T-helper 1 cell treated with Interleukin-12 subunit alpha and Interleukin-12 subunit beta and Interleukin-4 antibody, amounts not matched to agents 30 μg/mL and 1 μg/mL, for 36 hours (primary cell): ENCODE data around the gene FAM107B.
A peak's percentile ranks its signal among the peaks of the same experiment; 100 is the strongest.
"Not testable (repeated sequence)": the region's sequence is repeated elsewhere in the genome, so short reads cannot be mapped to it uniquely, and the experiment has no call there.

Experiments
- H3K27ac Mint-ChIP-seq: one replicate; pipeline ENCODE4 v1.8.0; 2021; ENCODE audit warnings: mild to moderate bottlenecking, mixed read lengths
- H3K27me3 Mint-ChIP-seq: one replicate; pipeline ENCODE4 v1.8.0; 2021; ENCODE audit warnings: low read depth, mixed read lengths
- H3K36me3 Mint-ChIP-seq: one replicate; pipeline ENCODE4 v1.8.0; 2021; ENCODE audit warnings: low read depth, mixed read lengths
- H3K4me1 Mint-ChIP-seq: one replicate; pipeline ENCODE4 v1.8.0; 2021; ENCODE audit warnings: low read depth, mixed read lengths
- H3K4me3 Mint-ChIP-seq: one replicate; pipeline ENCODE4 v1.8.0; 2021; ENCODE audit warnings: mild to moderate bottlenecking, moderate library complexity, mixed read lengths
- H3K9me3 Mint-ChIP-seq: one replicate; pipeline ENCODE4 v1.8.0; 2021; ENCODE audit warnings: mixed read lengths

FAM107B gene

DNA sequence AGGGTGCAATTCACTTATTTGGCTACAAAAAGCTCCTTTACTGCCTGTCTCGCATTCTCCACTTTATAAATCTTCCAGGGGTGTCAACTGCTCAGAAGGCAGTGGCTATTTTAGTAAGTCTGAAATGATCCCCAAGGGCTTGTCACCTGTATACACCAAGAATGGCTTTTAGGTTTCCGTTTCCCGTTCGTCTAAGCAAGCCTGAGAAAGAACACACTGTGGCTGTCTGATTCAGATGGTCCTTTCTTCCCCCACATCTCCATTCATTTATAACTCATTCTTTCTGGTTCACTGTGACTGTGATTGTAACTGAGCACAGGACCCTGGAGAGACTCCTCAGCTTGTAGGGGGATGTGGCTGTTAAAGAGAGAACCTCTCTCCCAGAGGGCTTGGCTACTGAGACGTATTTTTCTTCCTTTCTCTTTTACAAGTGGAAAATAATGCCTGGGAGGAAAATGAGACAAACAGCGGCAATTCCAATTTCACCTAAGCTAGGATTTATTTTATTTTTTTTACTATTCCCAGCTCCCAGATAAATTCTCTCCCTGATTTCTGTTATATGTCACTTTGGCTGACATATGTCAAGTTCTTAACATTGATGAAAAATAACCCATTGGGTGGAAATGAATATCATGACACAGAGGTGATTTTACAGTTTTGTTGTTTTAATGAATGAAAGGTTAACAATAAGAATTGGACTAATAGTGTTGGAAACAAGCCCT lies 129.3 kb downstream of the FAM107B start:
- Mint-ChIP-seq H3K4me1 (peaks cover 41% of the 10 kb centered on the region), H3K36me3 (peaks cover 7% of the 10 kb centered on the region), H3K27me3 (no peaks in the 10 kb centered on the region), H3K4me3 (no peak overlapping the region), H3K27ac (peak overlapping the region; percentile 44), H3K9me3 (peaks cover 7% of the 10 kb centered on the region)

DNA sequence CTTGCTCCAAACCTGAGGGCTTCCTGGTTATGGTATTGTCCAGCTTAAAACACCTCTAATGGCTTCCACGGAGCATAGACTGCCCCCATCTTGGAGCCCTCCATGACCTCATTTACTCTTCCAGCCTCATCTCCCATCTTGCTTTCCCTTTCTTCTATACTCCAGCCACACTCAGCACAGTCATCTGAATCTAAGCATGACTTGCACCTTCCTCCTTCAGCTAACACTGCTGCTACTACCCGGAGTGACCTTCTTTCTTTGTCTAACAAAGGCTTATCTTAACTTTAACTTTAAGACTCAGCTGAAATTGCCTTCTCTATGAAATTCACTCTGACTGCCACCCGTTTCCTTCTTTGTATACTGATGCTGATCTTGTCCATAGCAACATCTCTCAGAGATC lies 135.1 kb downstream of the FAM107B start:
- peaks cover 4% of the 10 kb centered on the region for H3K27me3 Mint-ChIP-seq
- no peak overlapping the region for H3K4me3 Mint-ChIP-seq
- H3K9me3 Mint-ChIP-seq: peaks cover 12% of the 10 kb centered on the region
- H3K4me1 Mint-ChIP-seq: peaks cover 6% of the 10 kb centered on the region
- H3K36me3 Mint-ChIP-seq: peaks cover 11% of the 10 kb centered on the region
- H3K27ac Mint-ChIP-seq: no peak overlapping the region

DNA sequence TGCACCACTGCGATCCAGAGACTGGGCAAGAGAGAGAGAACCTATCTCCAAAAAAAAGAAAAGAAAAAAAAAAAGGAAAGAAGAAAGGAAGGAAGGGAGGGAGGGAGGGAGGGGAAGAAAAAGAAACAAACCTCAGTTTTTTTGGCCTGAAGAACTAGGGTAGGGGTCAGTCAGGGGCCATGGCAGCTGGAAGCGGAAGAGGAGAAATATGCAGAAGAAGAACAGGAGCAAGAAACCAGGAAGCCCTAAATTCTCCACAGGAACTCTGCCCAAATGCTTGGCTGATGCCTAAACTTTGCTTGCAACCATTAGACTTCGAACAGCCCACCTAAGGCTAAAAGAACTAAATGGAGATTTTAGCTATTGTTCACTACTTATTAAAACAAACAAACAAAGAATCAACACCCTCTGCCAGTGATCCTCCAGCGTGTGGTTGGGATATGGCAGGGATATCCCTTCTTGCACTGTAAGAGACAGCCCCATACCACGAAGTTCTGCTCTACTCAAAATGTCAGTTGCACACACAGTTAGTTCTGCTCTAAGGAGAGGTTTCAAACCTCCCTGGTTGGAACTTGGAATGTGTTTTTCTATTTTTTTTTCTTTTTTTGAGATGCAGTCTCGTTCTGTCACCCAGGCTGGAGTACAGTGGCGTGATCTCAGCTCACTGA lies 139.5 kb downstream of the FAM107B start:
- peaks cover 8% of the 10 kb centered on the region for H3K4me1 Mint-ChIP-seq
- peaks cover 4% of the 10 kb centered on the region for H3K27me3 Mint-ChIP-seq
- H3K9me3 Mint-ChIP-seq: peaks cover 5% of the 10 kb centered on the region
- no peak overlapping the region for H3K27ac Mint-ChIP-seq
- no peak overlapping the region for H3K4me3 Mint-ChIP-seq
- H3K36me3 Mint-ChIP-seq: peaks cover 4% of the 10 kb centered on the region

DNA sequence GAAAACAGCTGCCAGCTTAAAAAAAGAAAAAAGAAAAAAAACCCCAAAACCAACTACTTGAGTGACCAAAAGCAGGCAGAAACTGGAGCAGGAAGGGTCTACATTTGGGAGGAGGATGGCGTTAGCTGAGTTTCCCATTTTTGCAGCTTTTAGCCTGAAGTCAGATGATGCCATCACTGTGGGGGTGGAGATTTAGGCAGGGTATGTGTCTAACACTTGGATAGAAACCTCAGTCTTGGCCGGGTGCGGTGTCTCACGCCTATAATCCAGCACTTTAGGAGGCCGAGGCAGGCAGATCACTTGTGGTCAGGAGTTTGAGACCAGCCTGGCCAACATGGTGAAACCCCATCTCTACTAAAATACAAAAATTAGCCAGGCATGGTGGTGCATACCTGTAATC lies 140.1 kb downstream of the FAM107B start:
- H3K4me1 Mint-ChIP-seq, H3K36me3 Mint-ChIP-seq, H3K9me3 Mint-ChIP-seq, H3K27ac Mint-ChIP-seq, H3K27me3 Mint-ChIP-seq, H3K4me3 Mint-ChIP-seq: not testable (repeated sequence)

DNA sequence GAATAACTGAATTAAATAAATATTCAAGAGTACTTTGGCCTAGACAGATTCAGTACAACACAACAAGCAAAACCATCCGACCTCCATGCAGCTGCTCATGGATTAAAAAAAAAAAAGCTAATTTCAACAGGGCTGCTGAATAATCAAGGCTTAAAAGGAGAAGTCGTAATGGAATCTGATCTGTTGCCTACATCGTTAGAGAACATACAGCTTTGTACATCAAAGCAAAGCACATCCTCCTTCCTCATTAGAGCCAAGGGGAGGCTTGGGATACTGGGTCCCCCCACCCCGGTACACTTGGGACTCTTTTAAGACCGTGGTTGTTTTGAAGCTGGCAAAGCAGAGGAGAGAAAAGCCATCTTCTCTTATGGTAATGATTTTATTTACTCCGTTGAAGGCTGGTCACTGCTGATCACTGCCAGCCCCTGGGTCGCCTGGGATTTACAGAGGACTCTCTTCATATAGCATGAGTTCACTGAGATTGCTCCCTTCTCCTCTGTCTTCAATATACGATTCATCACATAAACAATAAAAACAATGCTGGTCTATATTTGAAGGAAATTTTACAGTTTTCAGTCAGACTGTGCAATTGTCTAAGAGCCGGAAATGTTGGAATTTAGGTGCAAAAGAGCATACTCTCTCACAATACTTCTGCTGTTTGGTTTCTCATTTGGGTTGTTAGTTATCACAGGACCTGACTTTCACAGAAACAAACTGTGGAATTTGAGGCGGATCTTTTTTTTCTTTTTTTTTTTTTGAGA lies 148.8 kb downstream of the FAM107B start:
- peaks cover 6% of the 10 kb centered on the region for H3K4me1 Mint-ChIP-seq
- no peak overlapping the region for H3K4me3 Mint-ChIP-seq
- no peak overlapping the region for H3K27ac Mint-ChIP-seq
- H3K9me3 Mint-ChIP-seq: no peaks in the 10 kb centered on the region
- no peaks in the 10 kb centered on the region for H3K36me3 Mint-ChIP-seq
- H3K27me3 Mint-ChIP-seq: no peaks in the 10 kb centered on the region

DNA sequence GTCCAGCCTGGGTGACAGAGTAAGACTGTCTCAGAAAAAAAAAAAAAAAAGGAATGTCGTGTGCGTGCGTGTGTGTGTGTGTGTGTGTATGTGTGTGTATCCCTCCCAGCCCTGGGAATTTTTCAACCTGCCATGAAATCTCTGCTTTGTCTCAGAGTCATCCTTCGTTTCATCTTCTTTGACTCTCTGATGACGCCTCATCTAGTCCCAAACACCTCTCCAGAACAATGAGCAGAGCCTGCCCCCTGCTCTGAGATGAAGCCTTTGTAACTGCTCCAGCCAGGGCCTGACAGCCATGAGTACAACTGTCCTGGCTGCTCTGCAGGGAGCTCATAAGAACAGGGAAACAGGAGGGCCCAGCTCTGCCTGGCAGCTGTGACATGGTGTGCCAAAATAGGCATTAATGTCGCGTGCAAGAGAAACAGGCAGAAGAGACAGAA lies 149.5 kb downstream of the FAM107B start:
- Mint-ChIP-seq H3K4me3 (no peak overlapping the region), H3K36me3 (no peaks in the 10 kb centered on the region), H3K4me1 (peaks cover 6% of the 10 kb centered on the region), H3K27me3 (no peaks in the 10 kb centered on the region), H3K27ac (no peak overlapping the region), H3K9me3 (no peaks in the 10 kb centered on the region)

DNA sequence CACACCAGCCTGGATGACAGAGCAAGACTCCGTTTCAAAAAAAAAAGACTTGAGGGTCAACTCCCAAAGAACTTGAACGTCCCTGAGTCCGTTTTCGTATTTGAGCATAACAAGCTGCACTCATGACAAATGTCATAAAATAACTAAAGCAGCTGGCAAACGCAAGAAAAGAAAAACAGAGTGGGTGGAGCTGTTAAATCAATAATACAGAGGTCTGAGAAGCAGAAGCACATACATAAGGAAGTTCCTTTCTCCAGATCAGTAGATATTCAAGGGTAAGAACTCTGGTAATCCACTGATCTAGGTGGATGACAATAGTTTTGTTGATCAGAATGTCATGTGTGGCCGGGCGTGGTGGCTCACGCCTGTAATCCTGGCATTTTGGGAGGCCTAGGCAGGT lies 150.1 kb downstream of the FAM107B start:
- Mint-ChIP-seq H3K27me3 (no peaks in the 10 kb centered on the region), H3K4me3 (no peak overlapping the region), H3K36me3 (no peaks in the 10 kb centered on the region), H3K27ac (no peak overlapping the region), H3K4me1 (peaks cover 2% of the 10 kb centered on the region), H3K9me3 (no peaks in the 10 kb centered on the region)

DNA sequence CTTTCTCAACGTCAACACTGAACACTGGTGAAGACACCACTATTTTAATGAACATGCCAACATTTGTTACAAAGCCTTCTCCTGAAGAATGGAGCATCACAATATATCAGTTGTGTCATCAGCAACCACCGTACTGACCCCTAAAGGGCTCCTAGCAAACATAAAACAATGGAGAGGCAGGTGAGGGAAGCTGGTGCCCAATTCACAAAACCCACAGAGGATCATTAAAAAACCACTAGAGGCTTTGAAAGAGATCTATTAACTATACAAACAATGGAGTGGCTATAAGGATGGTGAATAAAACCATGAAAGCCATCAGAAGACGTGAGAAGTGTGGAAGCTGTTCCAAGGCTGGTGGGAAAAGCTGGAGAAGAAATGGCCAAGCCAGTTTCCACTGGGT lies 150.8 kb downstream of the FAM107B start:
- H3K4me3 Mint-ChIP-seq: no peak overlapping the region
- H3K36me3 Mint-ChIP-seq: no peaks in the 10 kb centered on the region
- no peaks in the 10 kb centered on the region for H3K27me3 Mint-ChIP-seq
- peaks cover 2% of the 10 kb centered on the region for H3K4me1 Mint-ChIP-seq
- H3K9me3 Mint-ChIP-seq: no peaks in the 10 kb centered on the region
- no peak overlapping the region for H3K27ac Mint-ChIP-seq

DNA sequence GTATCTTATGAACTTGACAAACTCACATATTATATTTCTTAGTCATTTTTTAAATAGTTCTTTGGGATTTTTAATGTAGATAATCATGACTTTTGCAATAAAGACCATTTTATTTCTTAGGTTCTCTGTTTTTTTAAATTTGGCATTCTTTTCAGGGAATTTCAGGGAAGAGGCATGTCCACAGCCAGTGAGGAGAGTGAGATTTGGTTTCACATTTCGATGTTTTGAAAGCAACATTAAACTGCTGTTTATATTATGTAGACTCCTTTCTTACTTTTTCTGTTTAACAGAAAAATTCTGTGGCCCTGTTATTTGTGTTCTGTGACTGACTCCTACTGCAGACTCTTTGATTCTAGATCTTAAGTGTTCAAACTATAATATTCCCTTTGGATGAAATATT lies 153.7 kb downstream of the FAM107B start:
- H3K9me3 Mint-ChIP-seq: no peaks in the 10 kb centered on the region
- no peak overlapping the region for H3K27ac Mint-ChIP-seq
- H3K4me1 Mint-ChIP-seq: peaks cover 19% of the 10 kb centered on the region
- H3K27me3 Mint-ChIP-seq: no peaks in the 10 kb centered on the region
- H3K4me3 Mint-ChIP-seq: no peak overlapping the region
- H3K36me3 Mint-ChIP-seq: no peaks in the 10 kb centered on the region

DNA sequence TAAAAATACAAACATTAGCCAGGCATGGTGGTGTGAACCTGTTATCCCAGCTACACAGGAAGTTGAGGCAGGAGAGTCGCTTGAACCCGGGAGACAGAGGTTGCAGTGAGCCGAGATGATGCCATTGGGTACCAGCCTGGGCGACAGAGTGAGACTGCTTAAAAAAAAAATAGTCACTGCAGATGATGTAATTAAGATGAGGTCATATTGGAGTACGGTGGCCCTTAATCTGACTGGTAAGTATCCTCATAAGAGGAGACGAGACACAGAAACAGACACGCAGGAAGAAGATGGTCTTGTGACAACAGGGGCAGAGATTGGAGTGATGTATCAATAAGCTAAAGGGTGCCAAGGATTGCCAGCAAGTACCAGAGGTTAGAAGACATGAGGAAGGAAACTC lies 156.0 kb downstream of the FAM107B start:
- no peaks in the 10 kb centered on the region for H3K9me3 Mint-ChIP-seq
- no peaks in the 10 kb centered on the region for H3K27me3 Mint-ChIP-seq
- no peak overlapping the region for H3K4me3 Mint-ChIP-seq
- H3K27ac Mint-ChIP-seq: no peak overlapping the region
- H3K36me3 Mint-ChIP-seq: no peaks in the 10 kb centered on the region
- peaks cover 23% of the 10 kb centered on the region for H3K4me1 Mint-ChIP-seq

DNA sequence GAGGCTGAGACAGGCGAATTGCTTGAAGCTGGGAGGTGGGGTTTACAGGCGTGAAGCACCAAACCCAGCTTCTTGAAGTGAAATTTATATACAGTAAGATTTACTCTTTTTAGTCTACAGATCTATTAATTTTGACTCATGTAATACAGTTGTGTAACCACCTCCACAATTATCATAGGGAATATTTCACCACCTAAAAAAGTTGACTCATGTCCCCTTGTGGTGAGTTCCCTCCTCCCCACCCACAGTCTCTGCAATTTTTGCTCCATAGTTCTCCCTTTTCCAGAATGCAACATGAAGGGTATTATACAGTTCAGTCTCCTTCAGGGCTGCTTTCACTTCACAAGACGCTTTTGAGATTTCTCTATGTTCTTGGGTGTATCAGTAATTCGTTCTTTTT lies 156.8 kb downstream of the FAM107B start:
- Mint-ChIP-seq H3K27me3 (no peaks in the 10 kb centered on the region), H3K36me3 (no peaks in the 10 kb centered on the region)

DNA sequence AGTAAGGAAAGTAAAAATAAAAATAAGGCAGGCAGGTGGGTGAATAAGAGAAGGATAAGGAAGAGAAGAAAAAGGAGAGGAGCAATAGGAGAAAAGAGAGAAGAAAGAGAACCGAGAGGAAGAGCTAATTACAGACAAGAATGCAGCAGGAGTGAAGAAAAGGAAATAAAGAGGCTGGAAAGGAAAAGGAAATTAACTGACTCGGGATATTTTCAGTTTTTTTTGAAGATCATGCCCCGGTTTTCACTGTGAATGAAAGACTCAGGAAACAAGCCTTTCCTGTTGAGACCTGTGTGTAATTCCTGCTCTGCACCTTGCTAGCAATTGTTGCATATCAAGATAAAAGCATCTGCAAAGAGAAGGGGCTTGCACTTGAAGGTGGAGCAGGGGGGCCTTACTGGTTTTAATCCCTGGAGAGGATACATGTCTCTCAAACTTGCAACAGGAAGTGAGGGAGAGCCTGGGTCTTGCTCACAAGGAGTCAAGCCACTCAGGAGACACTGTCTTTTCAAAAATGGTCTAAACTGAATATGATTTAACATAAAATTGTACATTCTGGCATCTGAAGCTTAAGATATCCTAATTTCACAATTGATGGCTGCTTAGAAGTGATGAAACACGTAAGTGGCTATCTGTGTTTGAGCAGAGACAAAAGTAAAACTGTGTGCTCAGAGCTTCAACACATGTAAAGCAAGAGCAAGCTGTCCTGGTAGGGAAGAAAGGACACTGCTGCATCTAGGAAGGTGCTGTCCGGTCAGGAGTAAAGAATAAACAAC lies 157.6 kb downstream of the FAM107B start:
- Mint-ChIP-seq H3K27me3 (no peaks in the 10 kb centered on the region), H3K9me3 (no peaks in the 10 kb centered on the region), H3K4me1 (peaks cover 29% of the 10 kb centered on the region), H3K4me3 (peak overlapping the region; percentile 51), H3K36me3 (no peaks in the 10 kb centered on the region), H3K27ac (peak overlapping the region; percentile 70)

More for the DNA sequence above, 156.8 kb downstream of the FAM107B start:
- H3K27ac Mint-ChIP-seq: no peak overlapping the region
- H3K4me3 Mint-ChIP-seq: no peak overlapping the region
- H3K9me3 Mint-ChIP-seq: no peaks in the 10 kb centered on the region
- H3K4me1 Mint-ChIP-seq: peaks cover 25% of the 10 kb centered on the region

DNA sequence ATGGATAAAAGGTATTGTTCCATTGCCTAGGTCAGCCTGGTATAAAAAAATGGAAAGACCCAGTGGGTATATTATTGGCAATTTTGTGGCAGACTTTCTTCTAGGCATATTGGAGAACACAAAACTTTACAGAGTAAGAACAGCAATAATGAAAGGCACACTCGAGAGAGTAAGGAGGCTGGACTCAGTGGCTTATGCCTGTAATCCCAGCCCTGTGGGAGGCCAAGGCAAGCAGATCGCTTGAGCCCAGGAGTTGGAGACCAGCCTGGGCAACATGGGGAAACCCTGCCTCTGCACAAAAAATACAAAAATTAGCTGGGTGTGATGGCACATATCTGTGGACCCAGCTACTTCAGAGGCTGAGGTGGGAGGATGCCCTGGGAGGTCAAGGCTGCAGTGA lies 158.2 kb downstream of the FAM107B start:
- H3K4me1 Mint-ChIP-seq: peaks cover 29% of the 10 kb centered on the region
- no peaks in the 10 kb centered on the region for H3K9me3 Mint-ChIP-seq
- H3K27me3 Mint-ChIP-seq: no peaks in the 10 kb centered on the region
- H3K4me3 Mint-ChIP-seq: peak overlapping the region; percentile 51
- H3K27ac Mint-ChIP-seq: peak overlapping the region; percentile 70
- no peaks in the 10 kb centered on the region for H3K36me3 Mint-ChIP-seq

DNA sequence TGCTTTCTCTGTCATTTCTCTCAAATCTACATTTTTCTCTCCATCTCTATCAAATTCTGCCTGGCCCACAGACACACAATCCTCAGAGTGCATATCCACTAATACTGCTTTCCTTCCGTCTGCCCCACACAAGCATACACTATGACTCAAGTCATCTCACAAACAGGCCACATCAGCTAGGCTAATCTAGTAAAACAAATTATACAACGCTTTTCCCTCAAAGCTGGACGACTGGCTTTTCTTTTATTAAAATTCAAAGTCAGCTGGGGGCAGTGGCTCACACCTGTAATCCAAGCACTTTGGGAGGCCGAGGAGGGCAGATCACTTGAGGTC lies 161.1 kb downstream of the FAM107B start:
- no peaks in the 10 kb centered on the region for H3K36me3 Mint-ChIP-seq
- peaks cover 38% of the 10 kb centered on the region for H3K4me1 Mint-ChIP-seq
- H3K4me3 Mint-ChIP-seq: no peak overlapping the region
- no peak overlapping the region for H3K27ac Mint-ChIP-seq
- H3K27me3 Mint-ChIP-seq: no peaks in the 10 kb centered on the region
- no peaks in the 10 kb centered on the region for H3K9me3 Mint-ChIP-seq
